CD14-positive monocyte (primary cell): ENCODE data around the gene ABHD5. TPM values are rescaled to one million over a fixed set of nuclear protein-coding genes. Genes with fewer than 3 reads are reported as not detected.

Experiments used
- DNase-seq, 3 donors: peaks; one replicate each; pipeline ENCODE4 v3.0.0-alpha.2; 2011 to 2022
- H2AFZ ChIP-seq: 2 replicates; pipeline ENCODE4 v1.6.0; 2012; ENCODE audit warnings: mild to moderate bottlenecking, low read depth, low read length, inconsistent platforms; ENCODE audit not compliant: insufficient read depth, poor library complexity, severe bottlenecking
- H3K27ac ChIP-seq, 2 donors: 1 replicate in 1 of 2; 2 replicates in 1 of 2; pipeline ENCODE4 v1.5.1; 2012 to 2013; ENCODE audit warnings: low read length in 2 of 2, control low read depth in 1 of 2, inconsistent platforms in 1 of 2, low read depth in 1 of 2, mild to moderate bottlenecking in 1 of 2
- H3K27me3 ChIP-seq, 2 donors: one replicate each; pipeline versions ENCODE4 v1.6.0 to v1.6.1; 2011 to 2013; ENCODE audit warnings: low read length in 2 of 2; ENCODE audit not compliant: control insufficient read depth in 2 of 2, insufficient read depth in 2 of 2
- H3K36me3 ChIP-seq, 2 donors: replicated peaks in 1 of 2; 1 replicate in 1 of 2; 2 replicates in 1 of 2; pipeline versions ENCODE4 v1.5.1 to v1.6.1; 2012 to 2013; ENCODE audit warnings: low read length in 2 of 2, control low read depth in 1 of 2, inconsistent platforms in 1 of 2, mild to moderate bottlenecking in 1 of 2; ENCODE audit not compliant: insufficient read depth in 2 of 2, control insufficient read depth in 1 of 2
- H3K4me1 ChIP-seq, 2 donors: 1 replicate in 1 of 2; 2 replicates in 1 of 2; pipeline versions ENCODE4 v1.5.1 to v1.6.1; 2012 to 2013; ENCODE audit warnings: low read length in 2 of 2, control low read depth in 1 of 2, inconsistent platforms in 1 of 2, mild to moderate bottlenecking in 1 of 2, moderate library complexity in 1 of 2; ENCODE audit not compliant: insufficient read depth in 2 of 2, control insufficient read depth in 1 of 2
- H3K4me2 ChIP-seq: replicated peaks from 2 replicates; pipeline ENCODE3; 2012; ENCODE audit warnings: low read length, moderate library complexity, mild to moderate bottlenecking; ENCODE audit not compliant: poor library complexity, severe bottlenecking; ENCODE audit errors: extremely low read depth
- H3K4me3 ChIP-seq, 3 experiments: fragments of 200-600 bp in 1 of 3; sonication (generic) in 1 of 3; replicated peaks in 1 of 3; 1 replicate in 2 of 3; 2 replicates in 1 of 3; pipeline ENCODE4 v1.5.1; 2011 to 2013; ENCODE audit warnings: low read length in 3 of 3, mild to moderate bottlenecking in 3 of 3, control low read depth in 2 of 3, low read depth in 2 of 3, inconsistent platforms in 1 of 3, moderate library complexity in 1 of 3
- H3K79me2 ChIP-seq: 2 replicates; pipeline ENCODE4 v1.6.0; 2012; ENCODE audit warnings: mild to moderate bottlenecking, control low read depth, inconsistent platforms, low read length, moderate library complexity; ENCODE audit not compliant: insufficient read depth
- H3K9ac ChIP-seq: 2 replicates; pipeline ENCODE4 v1.6.0; 2017; ENCODE audit warnings: low read length, mild to moderate bottlenecking; ENCODE audit not compliant: insufficient read depth, poor library complexity, severe bottlenecking
- H3K9me3 ChIP-seq, 2 donors: replicated peaks in 1 of 2; 1 replicate in 1 of 2; 2 replicates in 1 of 2; pipeline versions ENCODE4 v1.5.1 to v1.6.1; 2012 to 2013; ENCODE audit warnings: low read length in 2 of 2, control low read depth in 1 of 2; ENCODE audit not compliant: control insufficient read depth in 1 of 2, insufficient read depth in 1 of 2
- H4K20me1 ChIP-seq: 2 replicates; pipeline ENCODE4 v1.6.0; 2012; ENCODE audit warnings: mild to moderate bottlenecking, low read length, control low read depth, moderate library complexity; ENCODE audit not compliant: insufficient read depth
- H3K27ac Mint-ChIP-seq, 7 donors: one replicate each; pipeline ENCODE4 v1.8.0; 2020; ENCODE audit warnings: mild to moderate bottlenecking in 7 of 7, mixed read lengths in 7 of 7, moderate library complexity in 6 of 7, inconsistent platforms in 2 of 7
- H3K27me3 Mint-ChIP-seq, 3 donors: one replicate each; pipeline ENCODE4 v1.8.0; 2021 to 2022; ENCODE audit warnings: low read depth in 3 of 3, mild to moderate bottlenecking in 3 of 3, mixed read lengths in 3 of 3, moderate library complexity in 3 of 3, inconsistent platforms in 1 of 3
- H3K36me3 Mint-ChIP-seq, 2 donors: one replicate each; pipeline ENCODE4 v1.8.0; 2020; ENCODE audit warnings: mixed read lengths in 2 of 2, inconsistent platforms in 1 of 2, mild to moderate bottlenecking in 1 of 2
- H3K4me1 Mint-ChIP-seq: one replicate; pipeline ENCODE4 v1.8.0; 2020; ENCODE audit warnings: mild to moderate bottlenecking, mixed read lengths
- H3K4me3 Mint-ChIP-seq, 2 donors: one replicate each; pipeline ENCODE4 v1.8.0; 2020; ENCODE audit warnings: mild to moderate bottlenecking in 2 of 2, mixed read lengths in 2 of 2, moderate library complexity in 1 of 2
- H3K9me3 Mint-ChIP-seq, 7 donors: one replicate each; pipeline ENCODE4 v1.8.0; 2020 to 2022; ENCODE audit warnings: mixed read lengths in 7 of 7, mild to moderate bottlenecking in 6 of 7, moderate library complexity in 6 of 7, inconsistent platforms in 2 of 7
- whole genome bisulfite sequencing: methylation state at CpG from one replicate; pipeline ENCODE4 v1.1.5; 2013; ENCODE audit warnings: missing lambda C conversion rate; ENCODE audit not compliant: insufficient coverage; 5-methylcytosine and 5-hydroxymethylcytosine counted together
- intact Hi-C, 2 donors: fragments of 100-400 bp; cut with micrococcal nuclease; formaldehyde crosslinking; loops; one replicate each; pipeline versions ENCODE4 v1.15.0 to v1.15.1; 2023
- polyA plus RNA-seq, 3 donors: library from polyadenylated mRNA; depleted of rRNA in 1 of 3; unstranded in 2 of 3; stranded (reverse) in 1 of 3; fragments of 300-500 nt in 2 of 3; fragments of >200 nt in 1 of 3; fragmentation: Illumina TruSeq in 2 of 3; gene quantifications; 1 replicate in 2 of 3; 2 replicates in 1 of 3; pipeline ENCODE4 v1.2.3, GENCODE V29; 2012 to 2021
- TF ChIP-seq, protein P1 (sequence below): fragments of 200-600 bp; IDR thresholded peaks from one replicate; pipeline ENCODE4 v1.8.0; 2022; ENCODE audit warnings: antibody characterized with exemption, mild to moderate bottlenecking

The ABHD5 gene
- polyA plus RNA-seq, 3 donors: 32.9 to 40.0 (median 34.5) TPM

- H3K27me3 Mint-ChIP-seq: peaks cover 0 to 4% (median 2%) of the 10 kb centered on the region in 3 donors
- no peak overlapping the region for H3K4me2 ChIP-seq
- H3K79me2 ChIP-seq: no peaks in the 10 kb centered on the region
- H3K4me1 ChIP-seq: peaks cover 29 to 31% of the 10 kb centered on the region in 2 donors
- no peaks in the 10 kb centered on the region for H3K36me3 Mint-ChIP-seq
- H3K27ac Mint-ChIP-seq: peak overlapping the region in 1 of 7 donors; percentile 29
- DNase-seq: no peak
- no peak overlapping the region for H3K27ac ChIP-seq
- no peaks in the 10 kb centered on the region for H4K20me1 ChIP-seq
- H3K4me3 Mint-ChIP-seq: no peak overlapping the region
- TF ChIP-seq, protein P1, sequence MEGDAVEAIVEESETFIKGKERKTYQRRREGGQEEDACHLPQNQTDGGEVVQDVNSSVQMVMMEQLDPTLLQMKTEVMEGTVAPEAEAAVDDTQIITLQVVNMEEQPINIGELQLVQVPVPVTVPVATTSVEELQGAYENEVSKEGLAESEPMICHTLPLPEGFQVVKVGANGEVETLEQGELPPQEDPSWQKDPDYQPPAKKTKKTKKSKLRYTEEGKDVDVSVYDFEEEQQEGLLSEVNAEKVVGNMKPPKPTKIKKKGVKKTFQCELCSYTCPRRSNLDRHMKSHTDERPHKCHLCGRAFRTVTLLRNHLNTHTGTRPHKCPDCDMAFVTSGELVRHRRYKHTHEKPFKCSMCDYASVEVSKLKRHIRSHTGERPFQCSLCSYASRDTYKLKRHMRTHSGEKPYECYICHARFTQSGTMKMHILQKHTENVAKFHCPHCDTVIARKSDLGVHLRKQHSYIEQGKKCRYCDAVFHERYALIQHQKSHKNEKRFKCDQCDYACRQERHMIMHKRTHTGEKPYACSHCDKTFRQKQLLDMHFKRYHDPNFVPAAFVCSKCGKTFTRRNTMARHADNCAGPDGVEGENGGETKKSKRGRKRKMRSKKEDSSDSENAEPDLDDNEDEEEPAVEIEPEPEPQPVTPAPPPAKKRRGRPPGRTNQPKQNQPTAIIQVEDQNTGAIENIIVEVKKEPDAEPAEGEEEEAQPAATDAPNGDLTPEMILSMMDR: no peak
- peak overlapping the region; percentile 33 for H2AFZ ChIP-seq
- no peak overlapping the region for H3K4me3 ChIP-seq
- peaks cover 0 to 2% (median 0%) of the 10 kb centered on the region in 7 donors for H3K9me3 Mint-ChIP-seq
- no peak overlapping the region for H3K9ac ChIP-seq
- H3K27me3 ChIP-seq: no peaks in the 10 kb centered on the region
- 83% methylated on average over 1 of the region's 5 CpGs for WGBS
- H3K4me1 Mint-ChIP-seq: peaks cover 36% of the 10 kb centered on the region
- no peaks in the 10 kb centered on the region for H3K36me3 ChIP-seq
- no peaks in the 10 kb centered on the region for H3K9me3 ChIP-seq
- intact Hi-C loops: no loop called here
Observed at GRCh38 chr3:43771610-43772009, 80.9 kb downstream of the ABHD5 start.

GRCh38 chr3:43773273-43774094 is 82.7 kb downstream of the ABHD5 start:
- Histone ChIP-seq H3K9ac (no peak overlapping the region), H3K4me2 (peak overlapping the region; percentile 57), H4K20me1 (no peaks in the 10 kb centered on the region), H3K27me3 (no peaks in the 10 kb centered on the region), H3K4me1 (peaks cover 29 to 31% of the 10 kb centered on the region in 2 donors), H3K79me2 (no peaks in the 10 kb centered on the region), H2AFZ (peak overlapping the region; percentile 79), H3K4me3 (peak overlapping the region in 1 of 3 experiments; percentile 55), H3K9me3 (no peaks in the 10 kb centered on the region), H3K27ac (peak overlapping the region; percentile 57 to 82), H3K36me3 (no peaks in the 10 kb centered on the region)
- peak; percentile 57 to 61 (median 57) for DNase-seq
- TF ChIP-seq, protein P1: no peak
- Mint-ChIP-seq H3K4me3 (peak overlapping the region; percentile 55 to 74), H3K27me3 (peaks cover 0 to 2% (median 2%) of the 10 kb centered on the region in 3 donors), H3K36me3 (no peaks in the 10 kb centered on the region), H3K9me3 (peaks cover 0 to 2% (median 0%) of the 10 kb centered on the region in 7 donors), H3K27ac (peak overlapping the region; percentile 86 to 91 (median 89)), H3K4me1 (peaks cover 33% of the 10 kb centered on the region)
- WGBS: 0% methylated on average over 1 of the region's 10 CpGs
- intact Hi-C loops: no loop called here
